CD4-positive, alpha-beta T cell (primary cell): ENCODE data around the gene SFXN3. TPM values are rescaled to one million over a fixed set of nuclear protein-coding genes. Genes with fewer than 3 reads are reported as not detected.

Experiments used
- ATAC-seq: fragments of 200-7000 bp; cut with Tn5 transposase; one replicate; pipeline ENCODE4 v1.10.0; 2022; ENCODE audit warnings: mild to moderate bottlenecking; ENCODE audit not compliant: poor library complexity
- CTCF ChIA-PET: fragments of 350-600 bp; sonication (Branson Sonifier 250); formaldehyde crosslinking; loops from one replicate; lab custom pipeline; 2021; ENCODE audit warnings: antibody characterized with exemption, inconsistent platforms; lab: Charles Lee
- POLR2A ChIA-PET: fragments of 350-600 bp; sonication (Branson Sonifier 250); formaldehyde crosslinking; loops from one replicate; lab custom pipeline; 2021; ENCODE audit warnings: antibody characterized with exemption, inconsistent platforms; lab: Charles Lee
- DNase-seq, 14 experiments: peaks; one replicate each; pipeline ENCODE4 v3.0.0-alpha.2; 2013 to 2020; ENCODE audit warnings: mixed read lengths in 2 of 14
- H3K27ac ChIP-seq, 2 donors: one replicate each; pipeline versions ENCODE4 v1.5.1 to v1.7.0; 2013; ENCODE audit warnings: low read length in 2 of 2, low read depth in 1 of 2, mild to moderate bottlenecking in 1 of 2
- H3K27me3 ChIP-seq, 2 experiments: 1 replicate in 1 of 2; 2 replicates in 1 of 2; pipeline versions ENCODE4 v1.6.1 to v1.7.0; 2013; ENCODE audit warnings: low read length in 2 of 2, control low read depth in 1 of 2, mild to moderate bottlenecking in 1 of 2, moderate library complexity in 1 of 2; ENCODE audit not compliant: insufficient read depth in 2 of 2, control insufficient read depth in 1 of 2
- H3K36me3 ChIP-seq: one replicate; pipeline ENCODE4 v1.6.1; 2013; ENCODE audit warnings: low read length, control low read depth; ENCODE audit not compliant: insufficient read depth
- H3K4me1 ChIP-seq: one replicate; pipeline ENCODE4 v1.6.1; 2013; ENCODE audit warnings: low read length, control low read depth; ENCODE audit not compliant: insufficient read depth
- H3K4me3 ChIP-seq: one replicate; pipeline ENCODE4 v1.5.1; 2013; ENCODE audit warnings: mild to moderate bottlenecking, low read length, moderate library complexity
- H3K9me3 ChIP-seq, 2 experiments: 1 replicate in 1 of 2; 2 replicates in 1 of 2; pipeline versions ENCODE4 v1.6.1 to v1.7.0; 2013; ENCODE audit warnings: low read length in 2 of 2, mild to moderate bottlenecking in 2 of 2, control low read depth in 1 of 2, moderate library complexity in 1 of 2; ENCODE audit not compliant: control insufficient read depth in 1 of 2, insufficient read depth in 1 of 2
- H3K27ac Mint-ChIP-seq: one replicate; pipeline ENCODE4 v1.8.0; 2020; ENCODE audit warnings: mixed read lengths
- H3K27me3 Mint-ChIP-seq: one replicate; pipeline ENCODE4 v1.8.0; 2021; ENCODE audit warnings: mixed read lengths
- H3K36me3 Mint-ChIP-seq: one replicate; pipeline ENCODE4 v1.8.0; 2021; ENCODE audit warnings: low read depth, mixed read lengths
- H3K4me1 Mint-ChIP-seq: one replicate; pipeline ENCODE4 v1.8.0; 2021; ENCODE audit warnings: low read depth, mixed read lengths
- H3K4me3 Mint-ChIP-seq: one replicate; pipeline ENCODE4 v1.8.0; 2020; ENCODE audit warnings: mild to moderate bottlenecking, mixed read lengths
- H3K9me3 Mint-ChIP-seq: one replicate; pipeline ENCODE4 v1.8.0; 2020; ENCODE audit warnings: mixed read lengths
- intact Hi-C, 2 experiments: fragments of 100-400 bp; cut with DNase I in 1 of 2; cut with micrococcal nuclease in 1 of 2; formaldehyde crosslinking; loops; one replicate each; pipeline versions ENCODE4 v1.15.1 to v1.9.0; 2023 to 2025; cut with DNase I, micrococcal nuclease
- total RNA-seq, 174 experiments: library from RNA in 2 of 174; stranded (reverse) in 2 of 174; gene quantifications; one replicate each; pipeline ENCODE4 v1.2.3 and lab custom pipeline; 2021 to 2026
- TF ChIP-seq, protein P1 (sequence below): fragments of 200-600 bp; IDR thresholded peaks from one replicate; pipeline ENCODE4 v1.8.0; 2022; ENCODE audit warnings: antibody characterized with exemption, mild to moderate bottlenecking

SFXN3 gene
- total RNA-seq, 2 experiments from 2014 or later: 43.2 to 48.3 TPM

DNA sequence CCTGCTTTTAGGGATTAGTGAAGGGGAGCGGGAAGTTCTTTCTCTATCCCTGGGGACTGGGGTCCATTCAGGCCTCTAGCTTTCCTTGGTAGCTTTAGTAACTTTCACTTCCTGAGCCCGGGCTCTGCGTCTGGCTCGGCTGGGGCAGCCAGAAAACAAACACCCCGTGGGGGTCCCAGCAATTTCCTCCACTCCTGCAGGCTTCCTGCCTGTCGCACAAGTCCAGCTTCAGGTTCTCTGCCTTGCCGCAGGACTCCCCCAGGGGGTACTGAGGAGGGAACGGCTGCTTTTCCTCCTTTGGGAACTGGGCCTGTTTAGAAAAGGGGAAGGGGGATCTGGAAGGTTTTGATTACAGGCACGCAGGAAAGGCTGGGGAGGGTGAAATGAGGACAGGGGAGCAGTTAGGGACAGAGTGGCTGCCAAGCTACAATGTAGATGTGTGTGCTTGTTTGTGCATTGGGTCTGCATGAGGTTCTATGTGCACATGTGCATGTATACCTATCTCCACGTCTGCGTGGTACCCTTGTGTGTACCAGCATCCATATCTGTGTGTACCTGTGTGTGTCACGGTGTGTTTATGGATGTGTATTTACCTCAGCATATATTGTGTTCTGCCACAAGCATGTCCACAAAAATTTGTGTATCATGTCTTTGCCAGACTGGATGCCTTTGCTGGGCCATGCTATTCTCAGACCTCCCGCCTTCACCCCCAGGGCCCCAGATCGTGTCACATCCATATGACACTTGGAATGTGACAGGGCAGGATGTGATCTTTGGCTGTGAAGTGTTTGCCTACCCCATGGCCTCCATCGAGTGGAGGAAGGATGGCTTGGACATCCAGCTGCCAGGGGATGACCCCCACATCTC is 32.7 kb downstream of the SFXN3 start:
- H3K27me3 Mint-ChIP-seq: peaks cover 44% of the 10 kb centered on the region
- POLR2A ChIA-PET: interaction anchor here (0.9 to 1.6 kb wide), 3 partner anchors 14 to 21 kb away, joined by 3 to 4 read pairs (median 3); no protein-coding TSS in a partner anchor
- TF ChIP-seq, protein P1, sequence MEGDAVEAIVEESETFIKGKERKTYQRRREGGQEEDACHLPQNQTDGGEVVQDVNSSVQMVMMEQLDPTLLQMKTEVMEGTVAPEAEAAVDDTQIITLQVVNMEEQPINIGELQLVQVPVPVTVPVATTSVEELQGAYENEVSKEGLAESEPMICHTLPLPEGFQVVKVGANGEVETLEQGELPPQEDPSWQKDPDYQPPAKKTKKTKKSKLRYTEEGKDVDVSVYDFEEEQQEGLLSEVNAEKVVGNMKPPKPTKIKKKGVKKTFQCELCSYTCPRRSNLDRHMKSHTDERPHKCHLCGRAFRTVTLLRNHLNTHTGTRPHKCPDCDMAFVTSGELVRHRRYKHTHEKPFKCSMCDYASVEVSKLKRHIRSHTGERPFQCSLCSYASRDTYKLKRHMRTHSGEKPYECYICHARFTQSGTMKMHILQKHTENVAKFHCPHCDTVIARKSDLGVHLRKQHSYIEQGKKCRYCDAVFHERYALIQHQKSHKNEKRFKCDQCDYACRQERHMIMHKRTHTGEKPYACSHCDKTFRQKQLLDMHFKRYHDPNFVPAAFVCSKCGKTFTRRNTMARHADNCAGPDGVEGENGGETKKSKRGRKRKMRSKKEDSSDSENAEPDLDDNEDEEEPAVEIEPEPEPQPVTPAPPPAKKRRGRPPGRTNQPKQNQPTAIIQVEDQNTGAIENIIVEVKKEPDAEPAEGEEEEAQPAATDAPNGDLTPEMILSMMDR: no peak
- H3K4me1 Mint-ChIP-seq: peaks cover 52% of the 10 kb centered on the region
- H3K36me3 Mint-ChIP-seq: peaks cover 4% of the 10 kb centered on the region
- H3K9me3 ChIP-seq: peaks cover 0 to 20% of the 10 kb centered on the region in 2 experiments
- ATAC-seq (no peak), DNase-seq (no peak)
- CTCF ChIA-PET: interaction anchor here (1.0 to 5.6 kb wide), 6 partner anchors 13 to 78 kb away, joined by 3 to 45 read pairs (median 4); no protein-coding TSS in a partner anchor
- H3K9me3 Mint-ChIP-seq: no peaks in the 10 kb centered on the region
- no peak overlapping the region for H3K27ac Mint-ChIP-seq
- peak overlapping the region; percentile 82 for H3K4me3 Mint-ChIP-seq
- no peak overlapping the region for H3K27ac ChIP-seq
- no peak overlapping the region for H3K4me3 ChIP-seq
- H3K4me1 ChIP-seq: peaks cover 61% of the 10 kb centered on the region
- H3K27me3 ChIP-seq: peaks cover 49 to 51% of the 10 kb centered on the region in 2 experiments
- H3K36me3 ChIP-seq: no peaks in the 10 kb centered on the region
- intact Hi-C loops: loop anchor here (5.0 to 10.0 kb wide), 3 partner anchors 49 to 291 kb away; partner anchors contain the start of genes BTRC (in 1 of the 2) and SLF2 (in 1 of the 2)

- no peak overlapping the region for H3K27ac ChIP-seq
- Mint-ChIP-seq H3K27ac (no peak overlapping the region), H3K36me3 (peaks cover 4% of the 10 kb centered on the region), H3K4me1 (peaks cover 52% of the 10 kb centered on the region), H3K9me3 (no peaks in the 10 kb centered on the region), H3K4me3 (peak overlapping the region; percentile 31), H3K27me3 (peaks cover 44% of the 10 kb centered on the region)
- no peaks in the 10 kb centered on the region for H3K36me3 ChIP-seq
- H3K4me3 ChIP-seq: no peak overlapping the region
- no peak for DNase-seq
- peaks cover 0 to 20% of the 10 kb centered on the region in 2 experiments for H3K9me3 ChIP-seq
- TF ChIP-seq, protein P1: no peak
- ChIA-PET POLR2A (interaction anchor here (1.6 kb wide), 1 partner anchor 22 kb away, joined by 4 read pairs; no protein-coding TSS in a partner anchor), CTCF (interaction anchor here (1.0 to 2.3 kb wide), 3 partner anchors 23 to 78 kb away, joined by 3 to 6 read pairs (median 5); no protein-coding TSS in a partner anchor)
- intact Hi-C loops: loop anchor here (5.0 to 10.0 kb wide), 4 partner anchors 32 to 290 kb away; partner anchors contain the start of genes PDZD7 (in 2 of the 2), SFXN3 (in 2 of the 2), BTRC (in 1 of the 2) and SLF2 (in 1 of the 2)
- H3K4me1 ChIP-seq: peaks cover 61% of the 10 kb centered on the region
- peaks cover 49 to 51% of the 10 kb centered on the region in 2 experiments for H3K27me3 ChIP-seq
- no peak for ATAC-seq
These were observed 33.5 kb downstream of the SFXN3 start for GRCh38 chr10:101064415-101065030.
